Heart left ventricle (tissue), 13 donors: ENCODE results near the gene OCSTAMP.

ENCODE experiments used
- POLR2A ChIP-seq, 2 donors: fragments of 450-650 bp; IDR thresholded peaks; one replicate each; pipeline ENCODE4 v1.6.1; 2017; ENCODE audit warnings: antibody characterized with exemption in 2 of 2, mild to moderate bottlenecking in 2 of 2, moderate library complexity in 2 of 2
- TF ChIP-seq, protein P1 (sequence below), 12 donors: fragments of 200-600 bp; sonication (generic) in 4 of 12; IDR thresholded peaks; one replicate each; pipeline versions ENCODE4 v1.5.0 to v1.8.0; 2018 to 2022; ENCODE audit warnings: antibody characterized with exemption in 12 of 12, mild to moderate bottlenecking in 5 of 12
- donor health status: ischemic (EF 13 %, LVEDD 7.1; RV severe dilation, severe dysfunction).
- donor health status: DM: no; HTN: yes; CAD: no.
- donor health status: DM: no; HTN: no; CAD: no.
- donor health status: ischemic (EF 25% LVEDD 6.9; RV normal size, moderate dysfunction).
- donor health status: ischemic (EF 25% LVEDD 5.7; RV mildly dilated, moderate dysfunction).
- donor health status: ischemic (EF 35%, LVEDD 5.7; RV mildly dilated, moderate dysfunction).
- donor health status: nonischemic (EF 11% LVEDD 7.7; RV severe dilation, severe dysfunction).
- donor health status: DM: yes; HTN: yes; CAD: no.
- donor health status: PGD.
- donor health status: ischemic (EF 29% LVEDD 5.4; RV normal size, mild dysfunction).
- donor health status: nonischemic (EF 23%, LVEDD 6.1; RV moderate dilation, normal function).

DNA sequence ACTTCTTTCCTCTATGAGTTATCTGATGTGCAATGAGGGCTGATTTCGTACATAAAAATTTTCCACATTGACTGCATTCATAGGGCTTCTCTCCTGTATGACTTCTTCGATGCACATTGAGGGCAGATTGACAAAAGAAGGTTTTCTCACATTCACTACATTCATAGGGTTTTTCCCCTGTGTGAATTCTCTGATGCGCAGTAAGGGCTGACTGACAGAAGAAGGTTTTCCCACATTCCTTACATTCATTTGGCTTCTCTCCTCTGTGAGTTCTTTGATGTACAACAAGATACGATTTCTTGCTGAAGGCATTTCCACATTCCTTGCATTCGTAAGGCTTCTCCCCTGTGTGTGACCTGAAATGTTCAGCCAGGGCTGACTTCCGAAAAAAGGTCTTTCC lies 48.5 kb downstream of the OCSTAMP start:
- TF ChIP-seq, protein P1, sequence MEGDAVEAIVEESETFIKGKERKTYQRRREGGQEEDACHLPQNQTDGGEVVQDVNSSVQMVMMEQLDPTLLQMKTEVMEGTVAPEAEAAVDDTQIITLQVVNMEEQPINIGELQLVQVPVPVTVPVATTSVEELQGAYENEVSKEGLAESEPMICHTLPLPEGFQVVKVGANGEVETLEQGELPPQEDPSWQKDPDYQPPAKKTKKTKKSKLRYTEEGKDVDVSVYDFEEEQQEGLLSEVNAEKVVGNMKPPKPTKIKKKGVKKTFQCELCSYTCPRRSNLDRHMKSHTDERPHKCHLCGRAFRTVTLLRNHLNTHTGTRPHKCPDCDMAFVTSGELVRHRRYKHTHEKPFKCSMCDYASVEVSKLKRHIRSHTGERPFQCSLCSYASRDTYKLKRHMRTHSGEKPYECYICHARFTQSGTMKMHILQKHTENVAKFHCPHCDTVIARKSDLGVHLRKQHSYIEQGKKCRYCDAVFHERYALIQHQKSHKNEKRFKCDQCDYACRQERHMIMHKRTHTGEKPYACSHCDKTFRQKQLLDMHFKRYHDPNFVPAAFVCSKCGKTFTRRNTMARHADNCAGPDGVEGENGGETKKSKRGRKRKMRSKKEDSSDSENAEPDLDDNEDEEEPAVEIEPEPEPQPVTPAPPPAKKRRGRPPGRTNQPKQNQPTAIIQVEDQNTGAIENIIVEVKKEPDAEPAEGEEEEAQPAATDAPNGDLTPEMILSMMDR (IDR thresholded peaks at IDR 0.05), result no peak
- no peak for TF ChIP-seq POLR2A (IDR thresholded peaks at IDR 0.05)
